Measurements from ENCODE around the gene VPS13D. TPM values are rescaled to one million over a fixed set of nuclear protein-coding genes. Genes with fewer than 3 reads are reported as not detected.

VPS13D gene
- total and polyA plus RNA-seq, 2 donors (not counting 3 experiments of a cell fraction or from before 2014, with no cell fraction given): 13.6 to 48.5 TPM

DNA sequence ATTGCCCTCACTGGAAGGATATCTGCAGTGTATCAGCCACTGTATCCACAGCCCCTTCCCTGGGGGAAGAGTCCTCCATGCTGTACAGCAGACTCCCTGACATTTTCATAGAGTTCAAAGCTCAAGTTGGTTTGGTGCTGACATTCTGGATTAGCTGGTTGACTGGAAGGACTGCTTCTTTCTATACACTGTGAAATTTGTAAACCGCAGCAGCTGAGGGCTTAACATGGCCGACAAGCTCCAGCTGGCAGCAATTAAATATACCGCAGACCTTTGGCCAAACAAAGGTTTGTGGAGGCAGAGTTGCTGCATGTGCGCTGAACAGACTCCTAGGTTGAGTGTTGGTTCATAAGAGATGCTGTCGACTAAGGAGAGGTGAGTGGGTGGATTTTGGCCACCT is 261.8 kb downstream of the VPS13D start:
- TF ChIP-seq FOS (IDR thresholded peaks at IDR 0.05; ENCODE audit: borderline replicate concordance, insufficient read depth, low read length) (no peak), POLR2AphosphoS5 (IDR thresholded peaks at IDR 0.05; ENCODE audit: insufficient read depth, low read depth, low read length) (no peak), MYC (IDR thresholded peaks at IDR 0.05; ENCODE audit: low read depth, low read length) (no peak), EZH2 (IDR thresholded peaks at IDR 0.05; ENCODE audit: borderline replicate concordance, low read depth, low read length, severe bottlenecking) (no peak), GATA2 (IDR thresholded peaks at IDR 0.05; ENCODE audit: insufficient read depth, insufficient read length, low read depth, low read length) (no peak), POLR2A (IDR thresholded peaks at IDR 0.05; ENCODE audit: low read depth, low read length) (no peak), JUN (IDR thresholded peaks at IDR 0.05; ENCODE audit: borderline replicate concordance, insufficient read depth, insufficient read length, low read depth) (no peak)
- TF ChIP-seq, protein P1, sequence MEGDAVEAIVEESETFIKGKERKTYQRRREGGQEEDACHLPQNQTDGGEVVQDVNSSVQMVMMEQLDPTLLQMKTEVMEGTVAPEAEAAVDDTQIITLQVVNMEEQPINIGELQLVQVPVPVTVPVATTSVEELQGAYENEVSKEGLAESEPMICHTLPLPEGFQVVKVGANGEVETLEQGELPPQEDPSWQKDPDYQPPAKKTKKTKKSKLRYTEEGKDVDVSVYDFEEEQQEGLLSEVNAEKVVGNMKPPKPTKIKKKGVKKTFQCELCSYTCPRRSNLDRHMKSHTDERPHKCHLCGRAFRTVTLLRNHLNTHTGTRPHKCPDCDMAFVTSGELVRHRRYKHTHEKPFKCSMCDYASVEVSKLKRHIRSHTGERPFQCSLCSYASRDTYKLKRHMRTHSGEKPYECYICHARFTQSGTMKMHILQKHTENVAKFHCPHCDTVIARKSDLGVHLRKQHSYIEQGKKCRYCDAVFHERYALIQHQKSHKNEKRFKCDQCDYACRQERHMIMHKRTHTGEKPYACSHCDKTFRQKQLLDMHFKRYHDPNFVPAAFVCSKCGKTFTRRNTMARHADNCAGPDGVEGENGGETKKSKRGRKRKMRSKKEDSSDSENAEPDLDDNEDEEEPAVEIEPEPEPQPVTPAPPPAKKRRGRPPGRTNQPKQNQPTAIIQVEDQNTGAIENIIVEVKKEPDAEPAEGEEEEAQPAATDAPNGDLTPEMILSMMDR (IDR thresholded peaks at IDR 0.05; ENCODE audit: extremely low read depth in 1 of 2, insufficient read depth in 1 of 2, low read depth in 1 of 2, low read length in 2 of 2): no peak
- TF ChIP-seq, protein P2, sequence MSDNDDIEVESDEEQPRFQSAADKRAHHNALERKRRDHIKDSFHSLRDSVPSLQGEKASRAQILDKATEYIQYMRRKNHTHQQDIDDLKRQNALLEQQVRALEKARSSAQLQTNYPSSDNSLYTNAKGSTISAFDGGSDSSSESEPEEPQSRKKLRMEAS (IDR thresholded peaks at IDR 0.05; ENCODE audit: insufficient read depth, insufficient read length): no peak
- DNase-seq (ENCODE audit: low read depth, low spot score) (no peak), FAIRE-seq (no peak)
- Histone ChIP-seq H3K4me1 (ENCODE audit: control insufficient read depth, extremely low read depth, insufficient read depth, low read length) (no peaks in the 10 kb centered on the region), H3K79me2 (ENCODE audit: control insufficient read depth, insufficient read depth, low read length) (no peaks in the 10 kb centered on the region), H2AFZ (ENCODE audit: low read depth, low read length) (no peak overlapping the region), H3K27me3 (ENCODE audit: control insufficient read depth in 2 of 2, insufficient read depth in 2 of 2, low read length in 2 of 2) (no peaks in the 10 kb centered on the region), H3K9me1 (replicated peaks; ENCODE audit: control insufficient read depth, extremely low read depth, insufficient read depth, low read length) (no peaks in the 10 kb centered on the region), H3K4me2 (ENCODE audit: insufficient read depth, low read length) (no peak overlapping the region), H3K9ac (replicated peaks; ENCODE audit: extremely low read depth, insufficient read depth, low read length) (no peak overlapping the region), H3K9me3 (replicated peaks; ENCODE audit: control insufficient read depth, insufficient read depth, low read length) (no peaks in the 10 kb centered on the region), H3K36me3 (ENCODE audit: control insufficient read depth in 2 of 2, extremely low read depth in 1 of 2, insufficient read depth in 2 of 2, low read length in 2 of 2) (no peaks in the 10 kb centered on the region), H3K4me3 (replicated peaks in 1 of 3; ENCODE audit: insufficient read depth in 1 of 3, low read depth in 1 of 3, low read length in 3 of 3) (no peak overlapping the region), H4K20me1 (replicated peaks; ENCODE audit: control insufficient read depth, extremely low read depth, insufficient read depth, low read length) (no peaks in the 10 kb centered on the region), H3K27ac (ENCODE audit: insufficient read depth, low read depth, low read length) (no peak overlapping the region)
- dilution Hi-C loops (cut with MboI; ENCODE audit: extremely low pct_ligation_motif_present, low sequenced_read_pairs) (no loop called here), intact Hi-C loops (cut with micrococcal nuclease) (no loop called here)
- POLR2A ChIA-PET: no interaction called here
- BruUV-seq (replicated peaks): no TSS peak
- CTCF ChIA-PET: interaction anchor here (0.9 kb wide), 1 partner anchor 9 kb away, joined by 3 read pairs; no protein-coding TSS in a partner anchor

Measured in endothelial cell of umbilical vein (primary cell).